NK-92 (cell line): ENCODE results near the gene PRELID1.
A peak's percentile ranks its signal among the peaks of the same experiment; 100 is the strongest.
"Not testable (repeated sequence)": the region's sequence is repeated elsewhere in the genome, so short reads cannot be mapped to it uniquely, and the experiment has no call there.

ENCODE experiments used
- DNase-seq: peaks from one replicate; lab custom pipeline; 2025; ENCODE audit not compliant: unreplicated experiment; lab: John Stamatoyannopoulos, UW

The PRELID1 gene

GRCh38 chr5:177299697-177300096 is 3.9 kb upstream of the PRELID1 start:
- no peak for DNase-seq

- DNase-seq = peak; percentile 25
Observed at GRCh38 chr5:177300236-177300880, 3.2 kb upstream of the PRELID1 start.

- DNase-seq = no peak
Observed at GRCh38 chr5:177300951-177301350, 2.6 kb upstream of the PRELID1 start.

GRCh38 chr5:177301503-177302165 is 2.0 kb upstream of the PRELID1 start:
- no peak for DNase-seq

- no peak for DNase-seq
Observed at GRCh38 chr5:177302354-177303110, 1.1 kb upstream of the PRELID1 start.

GRCh38 chr5:177303925-177304391 is 359 bp downstream of the PRELID1 start:
- DNase-seq = no peak

- DNase-seq = no peak
Observed at GRCh38 chr5:177304392-177305119, 957 bp downstream of the PRELID1 start.

GRCh38 chr5:177306103-177306640 is 2.6 kb downstream of the PRELID1 start:
- not testable (repeated sequence) for DNase-seq

GRCh38 chr5:177306674-177307543 is 3.3 kb downstream of the PRELID1 start:
- DNase-seq = no peak

- DNase-seq = no peak
Observed at GRCh38 chr5:177307544-177308363, 4.2 kb downstream of the PRELID1 start.

GRCh38 chr5:177308740-177309139 is 5.1 kb downstream of the PRELID1 start:
- DNase-seq = no peak

- DNase-seq = no peak
Observed at GRCh38 chr5:177309351-177310191, 6.0 kb downstream of the PRELID1 start.

GRCh38 chr5:177310332-177310731 is 6.7 kb downstream of the PRELID1 start:
- no peak for DNase-seq

- DNase-seq = no peak
Observed at GRCh38 chr5:177310757-177311391, 7.3 kb downstream of the PRELID1 start.

- DNase-seq = no peak
Observed at GRCh38 chr5:177311392-177311722, 7.8 kb downstream of the PRELID1 start.

- DNase-seq = peak; percentile 44
Observed at GRCh38 chr5:177311723-177312648, 8.4 kb downstream of the PRELID1 start, which contains the start of gene MXD3. TSS of gene MXD3 (minus strand) at chr5:177311898. CDS start at chr5:177311830, 68 bp downstream.
